Measurements from ENCODE around the gene CDKL5.
"Not testable (repeated sequence)": the region's sequence is repeated elsewhere in the genome, so short reads cannot be mapped to it uniquely, and the experiment has no call there.

The CDKL5 gene

DNA sequence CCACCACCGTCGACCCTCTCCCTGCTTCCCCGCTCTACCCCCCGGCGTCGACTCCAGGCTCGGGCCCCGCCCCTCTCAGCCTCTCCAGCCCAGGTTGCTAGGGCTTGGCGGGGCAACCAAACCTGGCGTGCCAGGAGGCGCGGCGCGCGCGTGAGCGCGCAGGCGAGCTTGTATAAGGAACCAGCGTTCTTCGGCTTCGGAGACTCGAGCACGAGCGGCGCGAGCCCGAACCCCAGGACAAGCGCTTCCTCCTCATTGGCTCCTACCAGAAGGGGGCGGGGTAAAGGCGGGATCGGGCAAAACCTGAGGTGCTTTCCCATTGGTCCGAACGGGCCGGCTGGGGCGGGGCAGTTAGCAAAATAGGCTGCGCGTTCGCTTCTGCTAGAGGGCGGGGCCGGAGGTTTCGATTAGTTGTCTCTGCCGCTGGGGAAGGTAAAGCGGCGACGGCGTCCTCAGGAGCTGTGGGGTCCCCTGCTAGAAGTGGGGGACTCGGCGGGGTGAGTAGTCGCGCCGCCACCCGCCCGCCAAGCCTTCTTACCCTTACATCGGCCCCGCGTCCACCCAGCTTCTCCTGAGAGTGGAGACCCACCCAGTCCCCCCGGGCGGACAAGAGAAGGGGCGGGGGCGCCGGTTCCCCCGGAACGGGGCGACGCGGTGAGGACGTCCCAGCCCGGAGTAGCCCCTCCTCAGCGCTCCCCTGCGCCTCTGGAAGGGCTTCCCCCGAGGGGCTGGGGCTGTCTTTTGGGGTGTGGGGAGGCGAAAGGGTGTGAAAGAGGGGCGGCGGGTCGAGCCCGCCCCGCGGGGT, at the start of gene CDKL5:
Gene CDKL5 (plus strand): TSS at position 410 of the 805 bp plus-strand sequence. CDS start 81,489 bp downstream, outside the sequence.
- peak; percentile 80 for DNase-seq

DNA sequence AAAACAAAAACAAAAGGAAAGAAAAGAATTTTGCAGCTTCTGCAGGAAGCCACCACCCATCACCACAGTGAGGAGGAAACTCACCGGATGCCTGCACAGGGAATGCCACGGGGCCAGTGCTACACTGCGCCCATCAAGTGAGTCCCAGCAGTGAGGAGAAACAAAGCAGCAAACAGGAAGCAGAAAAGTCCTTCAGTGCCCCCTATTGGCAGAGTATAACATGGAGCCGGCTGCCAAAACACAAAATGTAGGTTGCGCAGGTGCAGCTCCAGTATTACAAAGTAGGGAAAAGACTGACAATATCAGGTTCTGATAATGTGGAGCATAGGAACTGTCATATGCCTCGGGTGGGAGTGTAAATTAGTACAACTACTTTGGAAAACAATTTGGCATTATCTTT, 47.6 kb upstream of the CDKL5 start:
- DNase-seq, result no peak

DNA sequence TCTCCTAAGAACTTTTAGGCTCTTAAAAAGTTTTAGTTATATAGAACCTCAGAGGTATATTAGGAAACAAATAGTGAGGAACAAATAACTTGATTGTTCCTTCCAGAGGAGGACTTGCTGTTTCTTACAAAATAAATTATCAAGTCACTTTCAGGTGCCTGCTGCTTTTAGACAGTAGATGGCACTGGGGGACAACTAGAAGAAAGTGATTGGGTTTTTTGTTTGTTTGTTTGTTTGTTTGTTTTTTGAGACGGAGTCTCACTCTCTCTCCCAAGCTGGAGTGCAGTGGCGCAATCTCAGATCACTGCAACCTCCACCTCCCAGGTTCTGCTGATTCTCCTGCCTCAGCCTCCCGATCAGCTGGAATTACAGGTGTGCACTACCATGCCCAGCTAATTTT, 35.4 kb upstream of the CDKL5 start:
- no peak for DNase-seq

- DNase-seq, result peak; percentile 2
Measured at GRCh38 chrX:18390941-18391538, 34.4 kb upstream of the CDKL5 start.

- DNase-seq, result no peak
Measured at GRCh38 chrX:18394477-18394876, 30.9 kb upstream of the CDKL5 start.

- DNase-seq, result no peak
Measured at GRCh38 chrX:18401848-18402213, 23.6 kb upstream of the CDKL5 start.

DNA sequence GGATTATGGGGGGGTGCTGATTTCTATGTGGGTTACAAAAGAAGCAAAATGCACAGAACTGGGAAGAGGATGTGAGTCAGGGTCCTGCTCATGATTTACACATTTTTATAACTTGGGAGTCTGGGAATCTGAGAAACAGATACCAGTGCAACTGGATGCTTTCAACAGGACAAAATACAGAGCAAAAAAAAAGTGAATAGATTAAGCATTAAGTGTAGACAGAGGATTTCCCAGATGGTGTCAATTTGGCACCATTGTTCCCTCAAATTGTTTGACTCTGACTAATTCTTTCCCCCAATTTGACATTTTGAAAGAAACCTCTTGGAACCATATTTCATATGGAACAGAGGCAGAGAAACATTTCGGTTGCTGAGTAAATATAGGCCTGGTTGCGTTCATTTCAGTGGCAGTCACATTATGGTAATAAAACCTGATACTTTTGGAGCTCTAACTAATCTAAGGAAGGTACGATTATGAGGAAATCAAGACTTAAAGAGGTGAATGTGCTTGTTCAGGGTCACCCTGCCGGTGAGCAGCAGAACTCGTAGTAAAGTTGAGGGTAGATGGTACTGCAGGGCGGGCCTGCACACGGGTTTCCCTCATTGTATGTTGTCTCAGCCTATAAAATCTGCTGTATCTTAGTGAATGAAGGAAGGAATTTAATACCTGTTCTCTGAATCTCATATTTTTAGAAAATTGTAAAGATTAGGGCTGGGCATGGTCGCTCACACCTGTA, 18.7 kb upstream of the CDKL5 start:
- no peak for DNase-seq

DNA sequence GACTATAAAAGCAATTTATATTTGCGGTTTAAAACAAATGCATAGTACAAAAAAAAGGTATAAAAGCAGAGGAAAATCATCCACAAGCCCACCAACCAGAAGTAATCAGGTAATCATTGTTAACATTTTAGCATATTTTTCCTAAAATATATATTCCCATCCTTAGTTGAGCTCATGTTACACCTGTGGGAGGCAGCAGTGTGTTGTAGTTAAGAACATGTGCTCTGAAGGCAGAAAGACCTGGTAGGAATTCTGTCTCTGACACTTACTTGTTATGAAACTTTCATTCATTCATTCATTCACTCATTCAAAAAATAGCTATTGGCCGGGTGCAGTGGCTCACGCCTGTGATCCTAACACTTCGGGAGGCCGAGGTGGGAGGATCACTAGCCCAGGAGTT, 15.4 kb upstream of the CDKL5 start:
- DNase-seq, result no peak

GRCh38 chrX:18415386-18415785, 10.0 kb upstream of the CDKL5 start:
- no peak for DNase-seq

DNA sequence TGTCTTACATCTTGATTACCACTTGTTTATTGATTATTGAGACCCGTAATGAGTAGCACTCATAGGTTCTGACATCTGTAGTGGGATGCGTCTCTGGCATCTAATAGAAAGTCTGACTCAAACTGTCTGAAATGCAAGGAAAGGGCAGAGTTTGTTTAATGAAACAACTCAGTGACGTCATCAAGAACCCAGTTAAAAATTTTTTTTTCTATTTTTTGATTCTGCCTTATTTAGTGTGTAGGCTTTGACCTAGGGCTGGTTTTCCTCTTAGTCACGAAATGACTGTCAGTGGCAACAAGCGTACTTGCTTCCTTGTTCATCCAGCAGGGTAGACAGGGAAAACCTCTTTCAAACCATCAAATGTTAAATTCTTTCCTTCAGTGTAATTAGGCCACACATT, 3.1 kb upstream of the CDKL5 start:
- no peak for DNase-seq

- DNase-seq, result no peak
Measured at GRCh38 chrX:18422886-18423285, 2.5 kb upstream of the CDKL5 start.

- no peak for DNase-seq
Measured at GRCh38 chrX:18424482-18425198, 768 bp upstream of the CDKL5 start.

GRCh38 chrX:18426004-18426320, 554 bp downstream of the CDKL5 start:
- no peak for DNase-seq

GRCh38 chrX:18428006-18428405, 2.6 kb downstream of the CDKL5 start:
- DNase-seq, result no peak

GRCh38 chrX:18433288-18433687, 7.9 kb downstream of the CDKL5 start:
- DNase-seq, result not testable (repeated sequence)

DNA sequence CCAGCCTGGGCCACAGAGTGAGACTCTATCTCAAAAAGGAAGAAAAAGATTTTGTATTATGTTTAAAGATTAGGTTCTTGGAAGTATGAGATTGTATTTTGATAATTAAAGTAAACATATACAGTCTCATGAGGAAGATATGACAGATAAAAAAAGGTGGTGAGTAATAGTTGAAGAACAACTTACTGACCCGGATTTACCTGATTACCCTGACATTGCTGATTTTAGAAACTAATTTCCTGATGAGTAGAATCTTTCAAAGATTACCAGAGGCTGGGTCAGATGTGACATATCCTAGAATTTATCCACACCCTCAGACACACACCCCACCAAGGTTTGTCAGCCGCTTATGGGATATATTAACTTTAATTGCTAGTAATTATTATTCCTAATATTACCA, 9.5 kb downstream of the CDKL5 start:
- DNase-seq, result no peak

DNA sequence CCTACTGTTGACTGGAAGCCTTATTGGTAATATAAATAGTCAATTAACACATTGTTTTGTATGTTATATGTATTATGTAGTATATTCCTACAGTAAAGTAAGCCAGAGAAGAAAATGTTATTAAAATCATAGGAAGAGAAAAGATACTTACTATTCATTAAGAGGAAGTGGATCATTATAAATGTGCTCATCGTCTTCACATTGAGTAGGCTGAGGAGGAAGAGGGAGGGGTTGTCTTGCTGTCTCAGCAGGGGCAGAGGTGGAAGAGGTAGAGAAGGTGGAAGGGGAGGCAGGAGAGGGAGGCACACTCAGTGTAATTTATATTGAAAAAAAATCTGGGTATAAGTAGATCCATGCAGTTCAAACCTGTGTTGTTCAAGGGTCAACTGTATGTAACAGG, 10.6 kb downstream of the CDKL5 start:
- DNase-seq, result no peak

DNA sequence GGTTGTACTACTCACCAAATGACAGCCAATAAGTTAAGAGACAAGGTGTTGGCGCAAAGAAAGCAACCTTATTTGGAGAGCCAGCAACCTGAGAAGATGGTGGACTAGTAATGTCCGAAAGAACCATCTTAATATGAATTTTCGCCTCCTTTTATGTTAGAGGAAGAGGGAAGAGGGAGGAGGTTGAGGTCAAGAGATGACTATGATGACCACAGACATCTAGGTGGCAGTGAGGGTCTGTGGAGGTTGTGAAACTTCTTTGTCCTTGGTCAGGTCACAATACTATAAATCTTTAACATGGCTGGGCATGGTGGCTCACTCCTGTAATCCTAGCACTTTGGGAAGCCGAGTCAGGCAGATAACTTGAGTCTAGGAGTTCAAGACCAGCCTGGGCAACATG, 15.4 kb downstream of the CDKL5 start:
- no peak for DNase-seq

DNA sequence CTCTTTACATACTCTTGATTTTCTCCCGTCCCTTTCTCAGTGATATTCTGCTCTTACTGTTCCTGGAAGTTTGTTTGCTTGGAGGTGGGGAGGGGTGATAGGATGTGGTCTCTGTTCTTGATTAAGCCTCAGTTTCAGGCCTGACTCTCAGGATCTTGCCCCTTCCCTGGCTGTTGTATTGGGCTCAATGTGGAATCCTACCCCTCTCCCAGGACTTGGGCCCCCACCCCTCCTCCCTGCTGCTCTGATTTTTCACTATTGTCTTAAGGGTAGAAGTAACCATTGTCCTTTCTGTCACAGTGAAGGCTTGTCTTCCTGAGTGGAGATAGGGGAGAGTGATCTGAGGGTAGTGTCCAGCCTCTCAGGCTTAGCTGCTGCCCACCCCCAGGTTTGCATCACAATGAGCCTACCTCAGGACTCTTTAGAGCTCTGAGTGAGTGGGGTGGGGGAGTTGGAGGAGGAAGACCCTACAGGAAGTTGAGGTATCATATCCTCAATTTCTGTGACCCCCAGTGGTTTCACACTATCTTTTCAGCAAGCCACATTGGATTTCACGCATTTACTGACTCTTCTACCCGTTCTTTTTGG, 16.5 kb downstream of the CDKL5 start:
- no peak for DNase-seq

- DNase-seq, result no peak
Measured at GRCh38 chrX:18448416-18448815, 23.0 kb downstream of the CDKL5 start.

DNA sequence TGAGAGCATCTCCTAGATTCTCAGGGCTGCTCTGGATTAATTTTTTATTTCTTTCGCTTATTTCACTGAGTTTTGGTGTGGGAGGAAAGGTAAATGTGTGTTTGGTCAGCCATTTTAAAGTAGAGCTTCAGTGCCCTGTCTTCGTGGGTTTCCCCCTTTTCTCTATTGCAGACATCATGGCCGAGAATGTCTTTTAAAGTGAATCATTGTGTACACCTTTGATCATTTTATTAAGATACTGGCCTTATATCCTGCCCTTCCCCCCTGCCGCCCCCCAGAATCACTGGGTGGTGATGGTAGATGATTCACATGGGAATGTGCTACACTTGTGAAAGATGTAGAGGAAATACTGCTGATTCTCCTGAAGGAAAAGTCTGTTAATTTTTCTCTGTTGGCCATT, 23.8 kb downstream of the CDKL5 start:
- no peak for DNase-seq

DNA sequence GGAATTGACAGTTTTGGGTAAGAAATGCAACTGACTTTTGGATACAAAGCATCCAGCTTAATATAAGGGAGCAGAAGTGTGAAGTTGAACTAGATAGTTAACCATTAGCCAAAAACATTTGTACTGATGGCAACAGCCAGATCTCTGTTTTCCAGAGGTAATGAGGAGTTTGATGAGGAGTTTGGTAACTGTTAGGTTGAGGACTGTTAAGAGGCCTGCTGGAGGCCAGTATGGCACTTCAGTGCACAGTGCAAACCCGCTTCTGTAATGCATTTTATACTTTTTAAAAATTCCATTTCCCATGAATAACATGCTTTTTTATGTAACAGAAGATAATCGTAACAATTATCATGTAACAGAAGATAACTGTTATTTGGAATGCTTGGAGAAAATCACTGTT, 30.0 kb downstream of the CDKL5 start:
- DNase-seq, result no peak

DNA sequence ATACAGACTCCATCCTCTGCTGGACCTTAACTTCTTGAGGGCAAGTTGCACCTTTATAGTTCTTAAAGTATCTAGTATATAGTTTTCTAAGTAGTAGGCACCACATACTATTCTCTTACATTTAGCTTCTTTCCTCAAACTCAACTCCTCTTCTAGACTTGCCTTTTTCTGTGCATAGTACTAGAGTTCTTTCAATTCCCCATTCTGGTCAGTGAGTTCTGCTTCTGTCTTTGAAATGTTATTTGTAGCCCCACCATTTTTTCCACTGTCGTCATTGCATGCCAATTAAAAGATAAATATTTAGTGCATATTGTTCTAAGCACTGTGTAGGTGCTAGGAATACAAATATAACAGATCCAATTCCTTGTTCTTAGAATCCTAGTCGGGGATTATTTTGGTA, 31.6 kb downstream of the CDKL5 start:
- no peak for DNase-seq

Data from SHP77 treated with DMSO at 0.1 percent for 48 hours (cell line).